K562 (cell line): Measurements from ENCODE around the gene SPECC1L. TPM values are rescaled to one million over a fixed set of nuclear protein-coding genes. Genes with fewer than 3 reads are reported as not detected.

ENCODE experiments used
- ATAC-seq: fragments of 200-7000 bp; cut with Tn5 transposase; 3 replicates; pipeline ENCODE4 v1.9.1; 2020; ENCODE audit warnings: moderate library complexity
- BruUV-seq: library from RNA; stranded (reverse); fragments of 400-500 nt; replicated peaks from 2 replicates; lab custom pipeline; 2021; lab: Mats Ljungman, UMichigan
- CTCF ChIA-PET: fragments of 300-600 bp; formaldehyde crosslinking; extraction: SDS; loops from one replicate; lab custom pipeline; 2021; ENCODE audit warnings: low intra/inter-chr PET ratio; lab: Yijun Ruan, JAX
- POLR2A ChIA-PET: fragments of 300-600, 350-650 bp; sonication (Branson Sonifier 250); formaldehyde crosslinking; extraction: SDS; loops from one replicate; lab custom pipeline; 2021; ENCODE audit warnings: antibody characterized with exemption, inconsistent platforms; lab: Yijun Ruan, JAX
- DNase-seq, 4 experiments: peaks; one replicate each; pipeline versions ENCODE4 v3.0.0 to v3.0.0-alpha.2; 2011 to 2018; ENCODE audit warnings: low spot score in 3 of 4, mixed read lengths in 3 of 4; ENCODE audit errors: extremely low read depth in 1 of 4
- FAIRE-seq: peaks from 2 replicates; lab custom pipeline; 2011; peaks lifted over from hg19 to GRCh38; lab: Jason Lieb, UNC
- H2AFZ ChIP-seq: 2 replicates; pipeline ENCODE4 v1.6.0; 2011; ENCODE audit warnings: low read depth, low read length, control low read depth, inconsistent platforms
- H3K27ac ChIP-seq: fragments of 200-600 bp; 3 replicates; pipeline ENCODE4 v1.8.0; 2011; ENCODE audit warnings: low read depth, mild to moderate bottlenecking, control low read depth, inconsistent platforms, low read length, moderate library complexity, mixed read lengths; ENCODE audit errors: extremely low read depth
- H3K27me3 ChIP-seq, 2 experiments: fragments of 300-600 bp in 1 of 2; 2 replicates in 1 of 2; 3 replicates in 1 of 2; pipeline versions ENCODE4 v1.6.0 to v1.8.0; 2011; ENCODE audit warnings: inconsistent platforms in 2 of 2, low read length in 2 of 2, mild to moderate bottlenecking in 1 of 2, mixed read lengths in 1 of 2, moderate library complexity in 1 of 2; ENCODE audit not compliant: control insufficient read depth in 2 of 2, insufficient read depth in 2 of 2
- H3K36me3 ChIP-seq: fragments of 300-600 bp; 3 replicates; pipeline ENCODE4 v1.8.0; 2011; ENCODE audit warnings: mild to moderate bottlenecking, low read length, inconsistent platforms; ENCODE audit not compliant: control insufficient read depth, insufficient read depth
- H3K4me1 ChIP-seq, 2 experiments: fragments of 200-600 bp in 1 of 2; replicated peaks in 1 of 2; 2 replicates in 1 of 2; 3 replicates in 1 of 2; pipeline versions ENCODE4 v1.5.1 to v1.8.0; 2011; ENCODE audit warnings: inconsistent platforms in 2 of 2, low read length in 2 of 2, mild to moderate bottlenecking in 1 of 2, mixed read lengths in 1 of 2, moderate library complexity in 1 of 2; ENCODE audit not compliant: control insufficient read depth in 2 of 2, insufficient read depth in 2 of 2
- H3K4me2 ChIP-seq: 2 replicates; pipeline ENCODE4 v1.6.1; 2011; ENCODE audit warnings: low read length, control low read depth, inconsistent platforms, mixed read lengths; ENCODE audit not compliant: insufficient read depth
- H3K4me3 ChIP-seq: fragments of 200-600 bp; sonication (generic), shearing (Covaris generic); 2 replicates; pipeline ENCODE4 v1.5.1; 2016; ENCODE audit warnings: control low read depth, inconsistent platforms
- H3K79me2 ChIP-seq: fragments of 200-600 bp; 3 replicates; pipeline ENCODE4 v1.8.0; 2011; ENCODE audit warnings: low read length, inconsistent platforms; ENCODE audit not compliant: control insufficient read depth, insufficient read depth
- H3K9ac ChIP-seq, 2 experiments: 2 replicates each; pipeline versions ENCODE4 v1.6.0 to v1.6.1; 2011; ENCODE audit warnings: low read depth in 2 of 2, low read length in 2 of 2, control low read depth in 1 of 2, inconsistent platforms in 1 of 2, mild to moderate bottlenecking in 1 of 2, mixed read lengths in 1 of 2; ENCODE audit not compliant: insufficient read depth in 1 of 2
- H3K9me1 ChIP-seq: one replicate; pipeline ENCODE4 v1.6.0; 2011; ENCODE audit warnings: inconsistent platforms, mild to moderate bottlenecking, low read length, moderate library complexity; ENCODE audit not compliant: control insufficient read depth, insufficient read depth
- H3K9me3 ChIP-seq: replicated peaks from 2 replicates; pipeline ENCODE4 v1.5.1; 2011; ENCODE audit warnings: low read depth, low read length, inconsistent platforms; ENCODE audit not compliant: control insufficient read depth, insufficient read depth
- H4K20me1 ChIP-seq: replicated peaks from 2 replicates; pipeline ENCODE4 v1.6.1; 2011; ENCODE audit warnings: low read length, inconsistent platforms, mixed read lengths; ENCODE audit not compliant: control insufficient read depth, insufficient read depth
- CHD1 ChIP-seq: fragments of 200-600 bp; sonication (generic); IDR thresholded peaks from one replicate; pipeline ENCODE4 v1.6.1; 2012; ENCODE audit warnings: mild to moderate bottlenecking, moderate library complexity, low read length, inconsistent platforms
- MCM3 ChIP-seq: fragments of 450-650 bp; IDR thresholded peaks from 2 replicates; pipeline ENCODE4 v1.6.1; 2016
- PHF21A ChIP-seq: fragments of 450-650 bp; IDR thresholded peaks from 2 replicates; pipeline ENCODE4 v1.6.1; 2017; ENCODE audit warnings: low read depth, borderline replicate concordance
- RFX7 ChIP-seq: fragments of 250-450 bp; sonication (Bioruptor Pico); IDR thresholded peaks from 2 replicates; pipeline ENCODE4 v1.5.1; 2021; ENCODE audit warnings: mild to moderate bottlenecking
- TCF7L2 ChIP-seq: fragments of 150-350 bp; IDR thresholded peaks from 2 replicates; pipeline ENCODE4 v1.6.1; 2016; ENCODE audit warnings: low read depth, mild to moderate bottlenecking, low read length, moderate library complexity
- ZNF174 ChIP-seq: fragments of 250-450 bp; sonication (Bioruptor Pico); IDR thresholded peaks from 2 replicates; pipeline ENCODE4 v1.4.0; 2020; ENCODE audit warnings: mild to moderate bottlenecking
- ZNF175 ChIP-seq: fragments of 200-800 bp; sonication (Bioruptor generic); IDR thresholded peaks from 2 replicates; pipeline ENCODE4 v1.6.1; 2016; ENCODE audit warnings: low read depth, mild to moderate bottlenecking, missing genetic modification characterization, missing compliant biosample characterization
- ZNF507 ChIP-seq: conservative IDR thresholded peaks from 2 replicates; pipeline ENCODE4 v1.6.1; 2017; ENCODE audit warnings: missing genetic modification characterization, missing compliant biosample characterization
- WGBS: fragments of 100-300 bp; shearing (Covaris generic); methylation state at CpG from one replicate; pipeline ENCODE4 v1.1.6; 2016; ENCODE audit warnings: low coverage, mixed read lengths; ENCODE audit not compliant: insufficient coverage; ENCODE audit errors: missing lambda C conversion rate; 5-methylcytosine and 5-hydroxymethylcytosine counted together
- in situ Hi-C: fragments of 300-500 bp; cut with MboI; formaldehyde crosslinking; loops from 4 replicates; pipeline ENCODE4 v1.15.0; 2018; ENCODE audit warnings: inconsistent platforms, mixed read lengths
- intact Hi-C: fragments of 100-400 bp; cut with micrococcal nuclease; formaldehyde crosslinking; loops from 2 replicates; pipeline ENCODE4 v1.14.2; 2022
- polyA plus RNA-seq, 8 experiments: library from polyadenylated mRNA; depleted of rRNA in 4 of 8; stranded (reverse) in 5 of 8; unstranded in 3 of 8; fragments of >200 nt; fragmentation: Nextera tagmentation in 2 of 8; fragmentation: Illumina TruSeq in 1 of 8; extraction: Ambion mirVana in 2 of 8; extraction: Trizol in 1 of 8; gene quantifications; 2 replicates each; pipeline versions ENCODE4 v1.2.1 to v1.2.3, GENCODE V29; 2011 to 2014; ENCODE audit warnings: inconsistent platforms in 1 of 8, missing spikeins in 1 of 8
- total RNA-seq, 7 experiments: library from RNA; depleted of rRNA in 6 of 7; stranded (reverse); fragments of >200 nt in 6 of 7; fragmentation: Illumina TruSeq in 2 of 7; extraction: Trizol in 2 of 7; gene quantifications; 2 replicates each; pipeline versions ENCODE4 v1.2.1 to v1.2.3, GENCODE V29; 2011 to 2021; ENCODE audit warnings: low replicate concordance in 1 of 7
- TF ChIP-seq, protein P1 (sequence below): sonication (generic); formaldehyde crosslinking; IDR thresholded peaks from 2 replicates; pipeline ENCODE4 v1.8.0; 2022; ENCODE audit warnings: mild to moderate bottlenecking, missing genetic modification reagents
- TF ChIP-seq, protein P2 (sequence below): fragments of 200-800 bp; sonication (Bioruptor generic); IDR thresholded peaks from 2 replicates; pipeline ENCODE4 v1.6.1; 2016; ENCODE audit warnings: missing genetic modification characterization, missing compliant biosample characterization

SPECC1L gene
- total and polyA plus RNA-seq, 9 of the 15 experiments (the other 6 are each of a cell fraction or from before 2014, with no cell fraction given): 1.4 to 27.9 (median 14.5) TPM

DNA sequence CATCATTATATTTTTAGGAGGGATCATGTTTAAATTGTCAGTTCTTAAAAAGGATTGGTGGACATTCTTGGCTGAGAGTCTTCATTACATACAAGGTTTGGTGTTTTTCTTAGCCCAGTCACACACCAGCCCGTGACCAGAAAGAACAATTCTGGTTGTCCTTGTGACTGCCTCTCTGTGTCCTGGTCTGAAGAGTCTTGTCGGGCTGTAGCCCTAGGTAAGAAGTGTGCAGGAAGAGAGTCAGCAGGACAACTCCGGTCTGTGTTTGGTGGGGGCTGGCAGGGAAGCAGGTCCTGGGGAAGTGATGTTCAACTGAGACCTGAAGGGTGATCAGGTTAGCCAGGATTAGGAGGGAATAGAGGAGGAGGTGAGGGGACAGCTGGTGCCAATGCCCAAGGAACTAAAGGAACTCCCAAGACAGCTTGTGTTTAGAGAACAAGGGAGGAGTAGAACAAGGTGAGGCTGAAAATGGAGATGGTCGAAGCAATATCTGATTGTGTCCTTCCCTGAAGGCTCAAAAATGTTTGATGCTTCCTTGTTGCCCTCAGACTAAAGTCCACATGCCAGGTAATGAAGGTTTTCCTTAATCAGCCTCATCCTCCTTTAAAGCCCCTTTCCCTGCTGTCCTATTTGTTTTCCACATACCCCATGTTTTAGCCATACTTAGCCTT, 91.5 kb downstream of the SPECC1L start:
- DNase-seq (no peak), FAIRE-seq (no peak), ATAC-seq (no peak)
- no peak overlapping the region for H3K4me2 ChIP-seq
- WGBS: 79% methylated on average over 4 of the region's 4 CpGs
- H3K9me1 ChIP-seq: no peaks in the 10 kb centered on the region
- no peaks in the 10 kb centered on the region; a peak in 1 of 5 replicates for H3K4me1 ChIP-seq
- intact Hi-C loops: no loop called here
- no peaks in the 10 kb centered on the region for H3K9me3 ChIP-seq
- no peak overlapping the region for H3K9ac ChIP-seq
- no peaks in the 10 kb centered on the region for H3K79me2 ChIP-seq
- no peak overlapping the region for H3K27ac ChIP-seq
- no peak for TF ChIP-seq ZNF175
- no peak for TF ChIP-seq ZNF174
- TF ChIP-seq, all 486 proteins: peak for 0
- CTCF ChIA-PET: no interaction called here
- Histone ChIP-seq H2AFZ (no peak overlapping the region), H3K36me3 (peaks cover 53% of the 10 kb centered on the region; the same call in 2 of the 3 replicates), H4K20me1 (no peaks in the 10 kb centered on the region), H3K27me3 (no peaks in the 10 kb centered on the region), H3K4me3 (no peak overlapping the region)
- no TSS peak for BruUV-seq
- in situ Hi-C loops: no loop called here
- POLR2A ChIA-PET: no interaction called here

DNA sequence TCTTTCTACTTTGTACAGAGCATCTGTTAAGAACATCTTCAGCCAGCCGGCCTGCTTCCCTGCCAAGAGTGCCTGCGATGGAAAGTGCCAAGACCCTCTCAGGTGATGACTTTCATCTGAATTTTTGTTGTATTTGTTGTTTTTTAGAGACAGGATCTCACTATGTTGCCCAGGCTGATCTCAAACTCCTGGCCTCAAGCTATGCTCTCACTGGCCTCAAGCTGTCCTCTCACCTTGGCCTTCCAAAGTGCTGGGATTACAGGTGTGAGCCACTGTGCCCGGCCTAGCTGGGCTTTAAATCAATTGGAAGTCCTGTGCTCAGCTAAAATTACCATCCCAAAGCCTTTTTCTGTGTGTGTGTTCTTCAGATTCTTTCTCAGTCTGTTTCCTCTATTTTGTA, 92.6 kb downstream of the SPECC1L start:
- Histone ChIP-seq H3K27me3 (no peaks in the 10 kb centered on the region), H3K9ac (no peak overlapping the region), H3K79me2 (no peaks in the 10 kb centered on the region), H3K9me1 (no peaks in the 10 kb centered on the region), H3K4me3 (no peak overlapping the region), H3K27ac (no peak overlapping the region), H2AFZ (no peak overlapping the region), H4K20me1 (no peaks in the 10 kb centered on the region), H3K4me1 (no peaks in the 10 kb centered on the region; a peak in 1 of 5 replicates)
- POLR2A ChIA-PET: no interaction called here
- no peak for FAIRE-seq
- intact Hi-C loops: no loop called here
- WGBS: 83% methylated on average over 2 of the region's 3 CpGs
- CTCF ChIA-PET: no interaction called here
- in situ Hi-C loops: no loop called here
- TF ChIP-seq PHF21A (no peak), MCM3 (no peak), TCF7L2 (no peak), ZNF507 (tag) (no peak), CHD1 (no peak), RFX7 (CRISPR knock-in tag) (no peak)
- TF ChIP-seq, protein P1, sequence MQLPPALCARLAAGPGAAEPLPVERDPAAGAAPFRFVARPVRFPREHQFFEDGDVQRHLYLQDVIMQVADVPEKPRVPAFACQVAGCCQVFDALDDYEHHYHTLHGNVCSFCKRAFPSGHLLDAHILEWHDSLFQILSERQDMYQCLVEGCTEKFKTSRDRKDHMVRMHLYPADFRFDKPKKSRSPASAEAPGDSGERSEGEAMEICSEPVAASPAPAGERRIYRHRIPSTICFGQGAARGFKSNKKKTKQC: no peak
- TF ChIP-seq, protein P2, sequence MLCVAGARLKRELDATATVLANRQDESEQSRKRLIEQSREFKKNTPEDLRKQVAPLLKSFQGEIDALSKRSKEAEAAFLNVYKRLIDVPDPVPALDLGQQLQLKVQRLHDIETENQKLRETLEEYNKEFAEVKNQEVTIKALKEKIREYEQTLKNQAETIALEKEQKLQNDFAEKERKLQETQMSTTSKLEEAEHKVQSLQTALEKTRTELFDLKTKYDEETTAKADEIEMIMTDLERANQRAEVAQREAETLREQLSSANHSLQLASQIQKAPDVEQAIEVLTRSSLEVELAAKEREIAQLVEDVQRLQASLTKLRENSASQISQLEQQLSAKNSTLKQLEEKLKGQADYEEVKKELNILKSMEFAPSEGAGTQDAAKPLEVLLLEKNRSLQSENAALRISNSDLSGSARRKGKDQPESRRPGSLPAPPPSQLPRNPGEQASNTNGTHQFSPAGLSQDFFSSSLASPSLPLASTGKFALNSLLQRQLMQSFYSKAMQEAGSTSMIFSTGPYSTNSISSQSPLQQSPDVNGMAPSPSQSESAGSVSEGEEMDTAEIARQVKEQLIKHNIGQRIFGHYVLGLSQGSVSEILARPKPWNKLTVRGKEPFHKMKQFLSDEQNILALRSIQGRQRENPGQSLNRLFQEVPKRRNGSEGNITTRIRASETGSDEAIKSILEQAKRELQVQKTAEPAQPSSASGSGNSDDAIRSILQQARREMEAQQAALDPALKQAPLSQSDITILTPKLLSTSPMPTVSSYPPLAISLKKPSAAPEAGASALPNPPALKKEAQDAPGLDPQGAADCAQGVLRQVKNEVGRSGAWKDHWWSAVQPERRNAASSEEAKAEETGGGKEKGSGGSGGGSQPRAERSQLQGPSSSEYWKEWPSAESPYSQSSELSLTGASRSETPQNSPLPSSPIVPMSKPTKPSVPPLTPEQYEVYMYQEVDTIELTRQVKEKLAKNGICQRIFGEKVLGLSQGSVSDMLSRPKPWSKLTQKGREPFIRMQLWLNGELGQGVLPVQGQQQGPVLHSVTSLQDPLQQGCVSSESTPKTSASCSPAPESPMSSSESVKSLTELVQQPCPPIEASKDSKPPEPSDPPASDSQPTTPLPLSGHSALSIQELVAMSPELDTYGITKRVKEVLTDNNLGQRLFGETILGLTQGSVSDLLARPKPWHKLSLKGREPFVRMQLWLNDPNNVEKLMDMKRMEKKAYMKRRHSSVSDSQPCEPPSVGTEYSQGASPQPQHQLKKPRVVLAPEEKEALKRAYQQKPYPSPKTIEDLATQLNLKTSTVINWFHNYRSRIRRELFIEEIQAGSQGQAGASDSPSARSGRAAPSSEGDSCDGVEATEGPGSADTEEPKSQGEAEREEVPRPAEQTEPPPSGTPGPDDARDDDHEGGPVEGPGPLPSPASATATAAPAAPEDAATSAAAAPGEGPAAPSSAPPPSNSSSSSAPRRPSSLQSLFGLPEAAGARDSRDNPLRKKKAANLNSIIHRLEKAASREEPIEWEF (CRISPR knock-in tag): no peak
- TF ChIP-seq, all 486 proteins: peak for 0
- Histone ChIP-seq H3K9me3 (no peaks in the 10 kb centered on the region), H3K4me2 (no peak overlapping the region), H3K36me3 (peaks cover 54% of the 10 kb centered on the region; the same call in 2 of the 3 replicates)
- DNase-seq: no peak
- no TSS peak for BruUV-seq
- no peak for ATAC-seq
